HG03354 (cell line): Measurements from ENCODE around the gene GRAMD1B.
A peak's percentile ranks its signal among the peaks of the same experiment; 100 is the strongest.

Source experiments
- ATAC-seq: cut with Tn5 transposase; IDR thresholded peaks from one replicate; pipeline ENCODE4 v1.9.1; 2021; ENCODE audit warnings: mild to moderate bottlenecking; ENCODE audit not compliant: unreplicated experiment, poor library complexity, severe bottlenecking

Gene GRAMD1B

DNA sequence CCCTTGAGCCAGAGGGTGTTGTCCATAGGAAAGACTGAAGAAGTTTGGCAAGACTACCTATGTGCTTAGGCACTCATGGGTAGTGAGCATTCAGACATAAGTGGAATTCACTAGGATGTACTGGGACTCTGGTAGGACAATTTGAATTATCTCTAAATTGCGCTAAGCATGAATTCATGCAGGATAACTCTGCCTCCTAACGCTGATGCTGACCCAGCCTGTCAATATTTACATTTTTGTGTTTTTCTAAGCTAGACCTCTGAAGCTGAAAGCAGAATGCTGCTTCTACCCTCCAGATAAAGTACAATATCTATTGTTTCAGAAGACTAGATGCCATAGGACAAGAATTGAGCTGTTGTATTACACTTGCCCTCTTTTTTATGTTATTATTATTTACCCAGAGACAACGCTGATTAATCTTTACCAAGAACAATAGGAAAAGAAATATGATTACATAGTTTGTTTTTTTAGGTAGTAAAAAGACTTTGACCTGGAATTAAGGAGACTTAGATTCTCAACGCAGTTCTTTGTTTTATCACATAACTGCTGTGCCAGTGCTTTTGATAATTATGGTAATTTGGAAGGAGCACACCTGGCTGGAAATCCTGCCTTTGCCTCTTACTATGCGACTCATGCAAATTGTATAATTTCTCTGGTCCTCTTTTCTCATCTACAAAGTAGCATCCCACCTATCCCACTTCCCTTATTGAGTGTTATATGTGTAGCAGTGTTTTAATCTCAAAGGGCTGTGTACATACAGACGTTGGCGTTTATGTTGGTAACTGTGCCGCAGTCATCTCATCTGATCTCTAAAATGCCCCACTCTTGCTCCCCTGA is 21.2 kb upstream of the GRAMD1B start:
- no peak for ATAC-seq

DNA sequence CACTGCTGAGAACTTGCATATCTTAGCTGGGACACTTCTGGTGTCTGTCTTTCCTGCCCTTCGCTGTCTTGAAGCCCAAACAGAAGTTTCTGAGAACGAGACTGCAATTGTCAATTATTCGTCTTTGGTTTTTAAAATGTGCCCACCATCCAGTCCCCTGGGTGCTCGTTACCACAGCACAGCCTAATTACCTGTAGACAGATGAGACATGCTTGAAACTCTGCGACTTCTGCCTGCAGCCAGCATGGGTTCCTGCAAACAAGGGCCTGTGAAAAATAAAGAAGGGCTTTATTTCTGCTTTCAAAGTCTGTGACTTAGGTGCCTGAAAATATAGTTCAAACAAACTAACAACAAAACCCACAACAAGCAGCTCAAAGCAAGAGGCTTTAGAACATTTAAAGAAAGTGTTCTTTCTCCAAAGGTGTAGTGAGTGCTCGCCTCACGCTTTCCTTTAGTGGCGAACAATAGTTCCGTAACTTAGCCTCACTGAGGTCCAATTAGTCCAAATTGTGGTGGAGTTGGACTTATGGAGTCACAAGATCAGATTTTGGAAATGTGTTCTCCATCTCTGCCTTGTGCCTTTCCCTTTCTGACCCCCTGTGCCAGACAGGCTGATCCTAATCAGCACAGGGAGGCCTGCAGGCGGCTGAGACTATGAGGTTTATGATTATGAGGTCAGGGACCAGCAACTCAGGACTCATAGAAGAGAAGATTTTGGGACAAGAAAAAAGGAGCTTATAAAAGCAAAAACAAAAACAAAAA is 20.4 kb upstream of the GRAMD1B start:
- no peak for ATAC-seq

DNA sequence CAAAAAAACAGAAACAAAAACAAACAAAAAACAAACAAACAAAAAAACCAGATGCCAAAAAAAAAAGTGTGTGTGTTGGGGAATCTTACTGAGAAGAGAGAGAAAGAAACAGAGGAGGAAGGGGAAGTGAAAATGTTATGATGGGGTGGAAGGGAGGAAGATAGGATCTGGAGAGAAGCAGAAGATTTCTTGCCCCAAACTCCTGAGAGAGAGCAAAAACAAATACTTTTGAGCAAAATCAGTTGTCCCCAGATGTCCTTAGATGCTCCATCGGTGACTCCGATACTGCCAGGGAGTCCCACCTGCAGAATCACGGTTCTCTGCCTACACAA is 19.9 kb upstream of the GRAMD1B start:
- ATAC-seq, result no peak

DNA sequence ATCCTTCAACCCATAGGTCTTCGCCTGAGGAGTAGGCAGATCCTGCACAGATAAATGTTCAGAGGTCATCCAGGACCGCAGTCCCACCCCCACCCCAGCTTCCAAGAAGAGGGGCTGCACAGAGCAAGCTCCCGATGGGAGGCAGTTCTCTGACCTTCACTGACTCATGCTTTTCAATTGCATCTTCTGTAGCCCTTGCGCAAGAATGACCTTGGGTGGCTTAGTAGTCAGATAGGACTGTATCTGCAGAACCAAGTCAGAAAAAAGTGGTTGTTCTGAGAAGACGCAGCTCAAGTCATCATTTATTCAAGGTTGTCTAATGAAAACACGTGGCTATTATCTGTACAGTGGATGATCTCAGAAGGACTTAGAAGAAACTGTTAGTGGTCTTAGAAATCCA is 16.4 kb upstream of the GRAMD1B start:
- ATAC-seq, result no peak

DNA sequence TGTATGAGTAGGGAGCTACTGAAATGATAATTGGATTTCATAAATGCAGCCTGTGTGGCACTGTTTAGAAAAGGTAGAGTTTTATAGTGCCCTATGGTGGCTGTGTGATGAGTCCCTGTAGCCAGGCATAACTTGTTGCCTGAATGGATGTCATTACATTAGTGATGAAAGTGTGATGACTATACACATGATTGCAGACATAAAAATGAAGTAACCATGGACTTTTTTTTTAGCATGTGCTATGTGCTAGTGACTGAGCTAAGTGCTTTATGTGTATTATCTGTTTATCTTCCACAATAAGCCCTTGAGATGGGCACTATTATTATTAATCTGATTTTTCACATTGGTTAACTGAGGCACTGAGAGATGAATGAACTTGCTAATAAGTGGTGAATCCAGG is 13.5 kb upstream of the GRAMD1B start:
- ATAC-seq, result no peak

DNA sequence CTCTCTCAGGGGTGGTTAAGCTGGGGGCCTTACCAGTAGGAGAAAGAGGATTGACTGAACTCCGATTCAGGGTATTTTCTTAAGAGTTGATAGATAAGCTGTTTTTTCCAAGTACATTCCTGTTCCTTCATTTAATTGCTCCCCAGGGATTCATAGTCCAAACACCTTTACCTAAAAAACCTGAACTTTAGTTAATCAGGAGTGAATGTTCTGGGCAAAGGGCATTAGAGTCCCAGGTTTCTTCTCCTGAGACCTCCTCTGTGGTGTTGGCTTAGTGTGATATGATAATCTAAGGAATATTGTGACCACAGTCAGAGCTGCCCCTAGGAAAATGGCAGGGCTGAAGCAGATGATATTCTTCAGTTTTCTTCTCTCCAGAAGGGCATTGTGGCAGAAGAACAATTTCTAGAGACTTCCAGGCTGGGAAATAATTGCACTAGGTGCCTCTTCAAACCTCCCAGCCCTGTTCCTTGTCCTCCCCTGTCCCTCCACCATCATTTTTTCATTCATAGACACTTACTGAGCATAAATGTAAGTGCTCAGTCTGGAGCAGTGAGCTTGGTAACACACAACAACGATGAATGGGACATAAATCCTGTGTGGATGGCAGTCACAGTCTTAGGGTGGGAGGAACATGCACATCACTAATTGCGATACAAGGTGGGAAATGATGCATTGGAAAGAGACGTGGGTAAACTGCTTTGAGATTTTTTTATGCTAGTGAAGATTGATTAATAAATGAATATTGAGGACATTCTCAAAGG is 11.5 kb upstream of the GRAMD1B start:
- no peak for ATAC-seq

DNA sequence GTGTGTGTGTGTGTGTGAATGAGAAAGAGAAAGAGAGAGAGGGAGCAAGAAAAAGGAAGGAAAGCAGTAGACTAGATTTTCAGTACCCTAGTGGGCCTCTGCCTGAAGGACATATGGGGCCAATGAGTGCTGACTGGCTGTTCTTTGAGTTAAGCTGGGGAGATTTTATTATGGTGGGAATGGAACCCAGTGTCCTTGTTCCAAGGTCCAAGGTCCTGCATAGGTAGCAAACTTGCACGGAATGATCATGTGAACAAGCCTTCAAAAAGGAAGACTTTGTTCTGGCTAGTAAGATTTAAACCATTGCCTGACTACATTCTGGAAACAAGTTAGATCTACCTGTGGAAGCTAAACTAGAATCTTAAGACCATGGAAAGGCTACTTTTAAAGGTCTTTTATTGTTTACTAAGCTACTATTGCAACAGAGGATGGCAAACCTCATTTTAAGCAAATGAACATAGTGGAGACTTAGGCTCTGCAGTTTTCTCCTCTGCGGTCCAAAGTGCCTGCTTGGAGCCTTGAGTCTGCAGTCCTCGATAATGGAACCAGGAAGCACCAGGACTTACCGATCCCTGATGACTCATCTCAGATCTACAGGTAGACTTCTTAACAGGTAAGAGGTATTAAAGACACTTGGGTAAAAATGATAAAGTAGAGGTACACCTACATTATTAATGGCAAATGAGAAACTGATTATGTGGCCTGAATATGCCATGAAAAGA is 10.2 kb upstream of the GRAMD1B start:
- ATAC-seq, result no peak

DNA sequence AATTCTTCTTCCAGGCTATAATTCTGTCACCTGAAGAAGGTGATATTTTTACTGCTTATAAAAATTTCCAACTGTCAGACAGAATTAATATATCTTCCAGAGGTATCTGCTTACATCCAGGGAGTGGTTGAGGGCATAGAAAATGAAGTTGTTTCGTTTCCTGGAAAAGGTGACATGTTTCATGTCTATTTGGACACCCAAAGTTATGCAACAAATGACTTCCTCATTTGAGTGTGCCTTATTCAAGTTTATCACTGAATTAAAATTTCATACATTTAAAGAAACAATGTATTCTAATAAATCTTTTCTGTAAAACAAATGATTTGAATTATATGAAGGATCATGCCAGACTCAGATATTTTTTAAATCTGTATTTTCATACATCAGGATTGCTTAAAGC is 8.5 kb upstream of the GRAMD1B start:
- no peak for ATAC-seq

DNA sequence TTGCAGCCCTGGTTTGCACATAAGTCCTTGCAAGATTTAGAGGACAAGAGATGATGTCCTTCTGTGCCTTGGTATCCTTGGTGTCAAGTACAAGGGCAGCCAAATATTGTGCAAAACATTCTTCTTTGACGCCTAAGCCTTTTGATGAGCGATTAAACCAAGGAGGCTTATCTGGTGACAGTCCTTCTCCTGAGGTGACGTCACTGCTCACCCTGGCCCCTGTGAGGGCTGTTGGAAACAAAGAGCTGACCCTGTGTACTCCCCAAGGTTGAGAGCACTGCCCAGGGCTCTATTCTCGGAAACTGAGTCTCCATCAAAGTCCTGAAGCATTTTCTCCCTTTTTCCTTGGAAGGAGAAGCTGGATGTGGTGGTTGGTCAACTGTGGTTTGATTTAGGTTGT is 4.7 kb upstream of the GRAMD1B start:
- ATAC-seq, result no peak

DNA sequence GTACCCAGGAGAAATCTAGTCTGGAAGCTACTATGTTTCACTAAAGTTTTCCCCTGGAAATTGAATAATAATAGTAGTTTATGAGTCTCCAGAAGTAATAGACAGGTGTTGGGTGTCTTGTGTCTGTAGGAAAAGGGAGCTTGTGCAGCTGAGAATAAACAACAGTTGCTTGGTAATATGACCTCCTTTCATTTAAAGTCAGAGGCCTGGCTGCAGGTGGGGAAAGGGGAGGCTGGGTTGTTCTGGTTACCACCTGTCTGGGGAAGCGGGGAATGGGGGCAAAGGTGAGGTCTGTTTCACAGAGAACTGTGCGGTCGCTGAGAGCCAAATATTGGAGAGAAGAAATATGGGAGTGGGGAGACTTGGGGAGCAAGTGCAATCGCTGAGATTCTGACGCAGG is 3.3 kb upstream of the GRAMD1B start:
- ATAC-seq, result no peak

DNA sequence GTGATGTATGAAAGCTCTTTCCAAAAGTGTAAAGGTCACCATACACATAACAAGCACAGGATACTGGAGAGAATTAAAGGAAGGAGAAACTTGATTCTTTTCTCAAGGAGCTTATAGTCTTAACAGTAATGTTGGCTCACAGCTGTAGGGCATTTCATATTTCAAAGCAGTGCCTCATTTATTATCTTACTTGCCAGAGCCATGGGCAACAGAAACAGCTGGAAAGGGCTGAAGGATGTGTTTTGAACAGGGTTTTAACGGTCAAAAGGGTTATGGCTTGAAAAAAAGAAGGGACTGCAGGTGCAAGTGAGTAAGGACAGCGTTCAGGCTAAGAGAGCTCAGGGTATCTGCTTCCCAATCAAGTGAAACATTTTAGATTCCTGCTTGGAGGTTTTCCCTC is 2.7 kb upstream of the GRAMD1B start:
- ATAC-seq, result no peak

DNA sequence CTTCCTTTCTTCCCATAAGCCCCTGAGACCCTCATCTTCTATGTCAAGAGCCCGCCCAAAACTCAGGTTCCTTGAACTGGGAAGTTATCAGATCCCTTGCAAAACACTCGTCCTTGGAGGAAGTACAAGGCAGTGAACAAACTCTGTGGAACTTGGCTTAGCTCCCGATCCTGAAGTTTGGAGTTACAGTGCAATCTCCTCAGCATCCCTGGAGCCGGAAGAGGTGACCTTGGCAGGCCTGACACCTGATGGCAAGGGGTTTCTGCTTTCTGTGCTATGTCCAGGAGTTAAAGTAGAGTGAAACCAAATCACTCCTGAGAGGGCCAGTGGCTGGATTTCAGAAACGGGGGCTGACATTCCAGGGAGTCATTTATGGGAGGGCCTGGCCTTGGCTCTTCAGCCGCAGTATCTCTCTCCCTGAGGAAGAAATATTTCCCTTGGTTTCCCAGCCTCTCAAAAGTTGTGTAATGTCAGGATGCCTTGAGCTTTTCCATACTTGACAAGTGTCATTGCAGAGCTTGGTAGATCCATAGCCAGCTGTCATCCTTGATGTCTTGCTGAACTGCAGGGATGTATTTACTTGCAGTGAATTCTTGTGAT is 1.9 kb upstream of the GRAMD1B start:
- ATAC-seq, result no peak

DNA sequence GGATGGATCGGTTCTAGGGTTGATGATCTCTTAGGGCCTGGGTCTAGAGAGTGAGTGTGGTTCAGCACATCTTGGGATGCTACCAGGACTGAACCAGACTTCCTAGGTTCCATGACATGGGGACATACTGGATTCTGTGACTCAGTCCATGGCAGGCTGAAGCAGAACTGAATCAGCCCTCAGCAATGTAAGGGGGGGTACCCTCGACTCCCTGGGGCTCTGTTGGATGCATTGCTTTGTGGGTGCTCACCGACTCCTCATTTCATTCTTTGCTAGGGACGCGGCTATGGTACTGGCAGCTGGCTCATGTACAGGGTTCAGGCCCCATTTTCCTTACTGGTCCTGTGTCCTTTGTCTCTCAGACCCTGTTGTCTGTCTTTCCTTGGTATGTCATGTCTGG is 733 bp upstream of the GRAMD1B start:
- ATAC-seq, result no peak

DNA sequence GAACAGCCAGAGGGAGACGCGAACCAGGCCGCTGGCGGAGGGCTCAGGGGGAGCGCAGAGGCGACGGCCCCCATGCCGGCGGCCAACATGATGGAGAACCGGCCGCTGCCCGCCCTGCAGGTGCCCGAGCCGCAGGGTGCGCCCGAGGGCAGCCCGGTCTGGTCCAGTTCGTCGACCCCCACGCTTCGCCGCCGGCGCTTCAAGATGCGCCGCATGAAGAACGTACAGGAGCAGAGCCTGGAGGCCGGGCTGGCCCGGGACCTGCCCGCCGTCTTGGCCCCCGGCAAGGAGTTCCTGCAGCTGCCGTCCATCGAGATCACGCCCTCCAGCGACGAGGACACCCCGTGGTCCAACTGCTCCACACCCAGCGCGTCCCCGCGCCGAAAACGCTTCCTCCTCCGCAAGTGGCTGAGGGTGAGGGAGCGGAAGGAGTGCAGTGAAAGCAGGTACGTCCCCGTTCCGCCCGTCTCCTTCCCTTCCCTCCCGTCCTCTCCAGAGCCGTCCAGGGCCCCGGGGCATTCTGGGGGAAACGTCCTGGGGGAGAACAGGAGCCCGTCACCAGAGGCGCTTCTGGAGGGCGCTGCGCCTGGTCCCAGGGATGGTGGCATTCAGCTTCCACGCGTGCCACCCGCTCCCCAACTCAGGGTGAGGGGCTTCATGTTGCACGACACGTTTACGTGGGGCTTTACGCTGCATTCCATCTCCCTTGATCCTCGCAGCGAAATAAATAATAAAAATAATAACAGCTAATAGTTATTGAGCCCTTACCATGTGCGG is 840 bp downstream of the GRAMD1B start:
- peak; percentile 50 for ATAC-seq

DNA sequence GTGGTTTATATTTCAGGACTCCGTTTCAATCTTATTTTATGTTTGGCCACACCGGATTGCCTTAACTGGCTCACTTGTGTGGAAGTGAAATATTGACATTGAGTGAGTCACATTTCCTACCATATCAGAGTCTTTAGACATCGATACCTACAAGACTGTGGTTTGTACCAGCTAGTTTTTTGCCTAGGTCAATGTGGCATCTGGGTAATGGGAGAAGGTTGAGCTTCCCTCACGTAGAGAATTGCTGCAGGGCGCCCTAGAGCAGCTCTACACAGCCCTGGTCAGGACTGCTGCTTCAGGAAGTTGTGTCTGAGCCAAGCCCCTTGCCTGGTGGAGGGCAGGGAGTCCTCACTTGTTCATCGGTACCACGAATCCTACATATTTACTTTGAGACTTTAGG is 1.6 kb downstream of the GRAMD1B start:
- no peak for ATAC-seq

DNA sequence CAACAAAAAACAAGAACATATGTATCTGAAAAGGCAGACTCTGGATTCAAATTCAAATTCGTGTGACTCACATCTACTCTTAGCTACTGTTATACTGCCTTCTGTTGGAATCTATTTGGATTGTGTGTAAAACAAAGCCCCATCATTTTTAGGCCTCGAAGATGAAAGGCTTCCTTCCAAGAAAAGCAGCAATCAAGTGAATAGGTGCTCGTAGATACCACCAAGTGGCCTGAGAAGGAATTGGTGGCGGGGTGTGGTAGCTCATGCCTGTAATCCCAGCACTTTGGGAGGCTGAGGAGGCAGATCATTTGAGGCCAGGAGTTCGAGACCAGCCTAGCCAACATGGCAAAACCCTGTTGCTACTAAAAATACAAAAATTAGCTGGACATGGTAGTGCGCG is 4.2 kb downstream of the GRAMD1B start:
- no peak for ATAC-seq

DNA sequence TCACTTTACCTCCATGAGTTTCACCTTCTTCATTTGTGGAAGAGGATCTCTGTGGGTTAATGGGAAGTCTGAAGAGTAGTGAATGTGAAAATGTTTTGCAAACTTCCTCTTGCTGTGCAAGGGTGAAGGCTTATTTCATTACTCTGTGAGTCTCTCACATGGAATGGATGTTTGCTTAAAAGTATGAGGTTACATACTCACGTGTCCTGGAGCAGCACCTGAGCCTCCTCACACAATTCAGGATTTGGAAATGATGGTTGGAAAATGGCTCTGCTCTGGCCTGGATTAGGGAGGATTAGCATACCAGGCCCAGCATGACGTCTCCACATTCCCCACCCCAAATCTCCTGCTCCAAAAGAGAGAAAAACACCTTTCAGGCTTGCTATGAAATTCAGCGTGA is 4.8 kb downstream of the GRAMD1B start:
- no peak for ATAC-seq

DNA sequence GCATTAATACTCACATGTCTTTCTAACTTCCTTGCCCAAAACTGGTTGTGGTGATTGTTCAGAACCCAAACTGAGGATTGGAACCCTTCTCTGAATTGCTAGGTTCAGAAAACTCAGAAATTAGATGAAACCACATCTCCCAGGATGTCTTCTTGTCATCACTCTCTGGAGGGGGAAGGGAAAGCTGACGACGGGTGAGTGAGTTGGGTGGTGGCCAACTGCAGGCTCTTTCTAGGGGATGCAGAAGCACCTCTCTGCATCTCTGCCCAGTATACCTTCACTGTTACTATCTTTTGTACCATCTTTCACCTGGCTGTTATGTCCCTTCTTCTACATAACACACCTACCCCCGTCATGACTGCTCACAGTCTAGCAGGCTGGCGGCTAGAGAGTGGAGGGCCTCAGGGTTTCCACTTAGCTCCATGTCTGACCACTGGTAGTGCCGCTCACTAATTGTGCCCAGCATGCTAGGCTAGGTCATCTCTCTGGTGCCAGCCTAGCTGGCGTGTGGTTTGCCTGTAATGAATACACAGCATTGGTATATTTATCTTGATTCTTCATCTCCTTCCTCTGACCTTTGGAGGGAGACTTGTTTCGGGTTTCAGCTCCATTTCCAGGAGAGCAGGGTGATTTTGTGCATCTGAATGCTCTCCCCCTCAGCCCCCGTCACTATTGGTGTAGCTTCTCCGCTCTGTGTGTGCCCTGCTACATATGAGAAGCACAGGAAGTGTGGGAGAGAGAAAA is 7.3 kb downstream of the GRAMD1B start:
- no peak for ATAC-seq
